ENCODE data around the gene COPRS. TPM values are rescaled to one million over a fixed set of nuclear protein-coding genes. Genes with fewer than 3 reads are reported as not detected.

The COPRS gene
- total and polyA plus RNA-seq, 2 of the 4 experiments (the other 2 are of a cell fraction): 95.3 to 123 TPM

DNA sequence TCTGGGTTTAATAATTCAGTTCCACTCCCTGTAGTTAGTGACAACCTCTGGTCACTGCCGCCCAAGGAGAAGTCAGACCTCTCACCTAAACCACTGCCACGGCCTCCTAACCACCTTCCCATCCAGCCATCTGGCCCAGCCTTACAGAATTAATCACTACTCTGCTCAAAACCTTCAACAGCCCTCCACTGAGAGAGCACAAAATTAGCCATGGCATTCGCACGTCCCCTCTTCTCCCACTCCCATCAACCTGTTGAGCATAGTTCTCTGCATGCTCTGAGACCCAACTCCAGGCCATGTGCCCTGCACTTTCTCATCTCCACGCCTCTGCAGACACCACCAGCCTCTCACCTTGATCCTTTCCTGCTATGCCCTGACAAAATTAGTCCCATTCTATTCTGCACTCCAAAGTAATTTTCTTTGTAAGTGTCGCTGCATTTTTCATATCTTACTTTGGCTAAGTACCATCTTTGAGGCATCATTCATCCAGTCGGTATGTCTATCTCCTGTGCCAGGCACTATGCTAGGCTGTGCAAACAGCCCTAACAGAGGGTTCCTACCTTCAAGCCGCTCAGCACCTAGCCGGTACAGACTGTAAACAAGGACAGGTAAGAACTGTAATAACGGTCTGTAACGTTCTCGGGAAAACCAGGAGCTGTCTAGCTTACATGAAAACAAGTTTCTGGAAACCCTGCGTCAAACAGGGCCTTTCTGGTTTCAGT lies 963 bp downstream of the COPRS start (continued):
- no peak for TF ChIP-seq MAFK (IDR thresholded peaks at IDR 0.05; ENCODE audit: low read depth, low read length)
- no peak for TF ChIP-seq RCOR1 (IDR thresholded peaks at IDR 0.05; ENCODE audit: insufficient replicate concordance, low read length)

- Histone ChIP-seq H3K4ac (ENCODE audit: low read depth, low read length) (no peak overlapping the region), H2BK20ac (ENCODE audit: low read depth, low read length) (no peak overlapping the region), H3K27ac (ENCODE audit: insufficient read depth, low read length) (no peak overlapping the region), H2BK15ac (ENCODE audit: low read depth, low read length) (no peak overlapping the region), H3K18ac (ENCODE audit: low read depth, low read length) (no peak overlapping the region), H4K8ac (ENCODE audit: low read depth in 2 of 2, low read length in 2 of 2) (no peak overlapping the region), H3K9me1 (ENCODE audit: insufficient read depth, low read length) (peaks cover 20% of the 10 kb centered on the region), H3K56ac (ENCODE audit: extremely low read depth, insufficient read depth, low read length) (no peak overlapping the region), H4K5ac (ENCODE audit: low read depth, low read length) (no peak overlapping the region), H3K36me3 (ENCODE audit: control insufficient read depth, insufficient read depth, low read length) (peaks cover 12% of the 10 kb centered on the region), H3K27me3 (ENCODE audit: control insufficient read depth, insufficient read depth, low read length) (no peaks in the 10 kb centered on the region), H3K4me2 (ENCODE audit: low read depth, low read length) (no peak overlapping the region), H3K4me3 (ENCODE audit: insufficient read depth, low read depth, low read length) (no peak overlapping the region), H2AK5ac (ENCODE audit: low read depth, low read length) (no peak overlapping the region), H3K79me1 (ENCODE audit: low read depth in 1 of 2, low read length in 2 of 2) (peaks cover 20 to 38% of the 10 kb centered on the region in 2 experiments), H4K20me1 (ENCODE audit: insufficient read depth, low read length) (peaks cover 21% of the 10 kb centered on the region), H2BK5ac (ENCODE audit: low read depth, low read length, poor library complexity, severe bottlenecking) (no peak overlapping the region), H2AFZ (replicated peaks; ENCODE audit: low read length, poor library complexity) (no peak overlapping the region), H3K9ac (ENCODE audit: low read depth, low read length) (no peak overlapping the region), H2AK9ac (replicated peaks; ENCODE audit: low read depth, low read length, poor library complexity) (no peak overlapping the region), H3K4me1 (ENCODE audit: control insufficient read depth, insufficient read depth, low read length) (peaks cover 4% of the 10 kb centered on the region), H3K14ac (replicated peaks; ENCODE audit: low read depth, low read length) (no peak overlapping the region), H3K23ac (ENCODE audit: low read depth, low read length) (no peak overlapping the region), H3K9me3 (ENCODE audit: control insufficient read depth, insufficient read depth, low read length) (no peaks in the 10 kb centered on the region), H4K91ac (ENCODE audit: insufficient read depth, low read depth, low read length) (no peak overlapping the region), H2BK120ac (ENCODE audit: low read depth, low read length) (no peak overlapping the region)
- ChIA-PET CTCF (interaction anchor here (0.7 kb wide), 1 partner anchor 451 kb away, joined by 3 read pairs; no protein-coding TSS in a partner anchor), POLR2A (ENCODE audit: unreplicated experiment) (no interaction called here)
- in situ Hi-C loops (cut with MboI; ENCODE audit: low sequenced_read_pairs): no loop called here
- TF ChIP-seq, protein P1, sequence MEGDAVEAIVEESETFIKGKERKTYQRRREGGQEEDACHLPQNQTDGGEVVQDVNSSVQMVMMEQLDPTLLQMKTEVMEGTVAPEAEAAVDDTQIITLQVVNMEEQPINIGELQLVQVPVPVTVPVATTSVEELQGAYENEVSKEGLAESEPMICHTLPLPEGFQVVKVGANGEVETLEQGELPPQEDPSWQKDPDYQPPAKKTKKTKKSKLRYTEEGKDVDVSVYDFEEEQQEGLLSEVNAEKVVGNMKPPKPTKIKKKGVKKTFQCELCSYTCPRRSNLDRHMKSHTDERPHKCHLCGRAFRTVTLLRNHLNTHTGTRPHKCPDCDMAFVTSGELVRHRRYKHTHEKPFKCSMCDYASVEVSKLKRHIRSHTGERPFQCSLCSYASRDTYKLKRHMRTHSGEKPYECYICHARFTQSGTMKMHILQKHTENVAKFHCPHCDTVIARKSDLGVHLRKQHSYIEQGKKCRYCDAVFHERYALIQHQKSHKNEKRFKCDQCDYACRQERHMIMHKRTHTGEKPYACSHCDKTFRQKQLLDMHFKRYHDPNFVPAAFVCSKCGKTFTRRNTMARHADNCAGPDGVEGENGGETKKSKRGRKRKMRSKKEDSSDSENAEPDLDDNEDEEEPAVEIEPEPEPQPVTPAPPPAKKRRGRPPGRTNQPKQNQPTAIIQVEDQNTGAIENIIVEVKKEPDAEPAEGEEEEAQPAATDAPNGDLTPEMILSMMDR (conservative IDR thresholded peaks at IDR 0.05; ENCODE audit: low read depth, low read length): no peak
- TF ChIP-seq MAFK (IDR thresholded peaks at IDR 0.05; ENCODE audit: low read depth, low read length) (no peak), FOS (IDR thresholded peaks at IDR 0.05; ENCODE audit: low read depth, low read length) (no peak), CEBPB (IDR thresholded peaks at IDR 0.05; ENCODE audit: low read depth, low read length) (no peak), NFE2L2 (IDR thresholded peaks at IDR 0.05; ENCODE audit: low read depth, low read length) (no peak), BHLHE40 (IDR thresholded peaks at IDR 0.05; ENCODE audit: low read depth, low read length) (no peak), RAD21 (IDR thresholded peaks at IDR 0.05; ENCODE audit: low read length) (no peak), RCOR1 (IDR thresholded peaks at IDR 0.05; ENCODE audit: insufficient replicate concordance, low read length) (no peak), SMC3 (IDR thresholded peaks at IDR 0.05; ENCODE audit: low read depth, low read length) (no peak), RFX5 (IDR thresholded peaks at IDR 0.05; ENCODE audit: low read depth, low read length) (no peak), POLR2A (IDR thresholded peaks at IDR 0.05; ENCODE audit: low read depth, low read length) (no peak)
- ATAC-seq (ENCODE audit: low read depth): no peak
- no TSS peak for BruUV-seq (replicated peaks)
- DNase-seq: no peak
- intact Hi-C loops (cut with micrococcal nuclease): loop anchor here (5.0 kb wide), 2 partner anchors 404 to 419 kb away; no protein-coding TSS in a partner anchor
- 83% methylated on average over 1 of the region's 4 CpGs; no CpG with 5 or more reads in 1 of the 2 experiments for WGBS, 2 experiments (ENCODE audit: extremely low coverage in 2 of 2, insufficient read length in 1 of 2)
- dilution Hi-C loops (cut with HindIII; ENCODE audit: low sequenced_read_pairs, unreplicated experiment): no loop called here
These were observed 2.3 kb downstream of the COPRS start for GRCh38 chr17:31856750-31857149.
